Esophagus muscularis mucosa (tissue), 3 donors: Measurements from ENCODE around the gene AQP5.

Experiments used
- POLR2AphosphoS5 ChIP-seq, 2 donors: sonication (generic); formaldehyde crosslinking; IDR thresholded peaks; one replicate each; pipeline ENCODE4 v1.6.1; 2017; ENCODE audit warnings: antibody characterized with exemption in 2 of 2
- TF ChIP-seq, protein P1 (sequence below), 3 experiments: fragments of 200-600 bp in 2 of 3; fragments of 450-650 bp in 1 of 3; sonication (generic) in 2 of 3; IDR thresholded peaks; one replicate each; pipeline ENCODE4 v1.5.1; 2017 to 2019; ENCODE audit warnings: antibody characterized with exemption in 3 of 3, mild to moderate bottlenecking in 2 of 3, moderate library complexity in 1 of 3

GRCh38 chr12:49954863-49955830 is 6.5 kb upstream of the AQP5 start:
- TF ChIP-seq POLR2AphosphoS5 (IDR thresholded peaks at IDR 0.05), result no peak
- TF ChIP-seq, protein P1, sequence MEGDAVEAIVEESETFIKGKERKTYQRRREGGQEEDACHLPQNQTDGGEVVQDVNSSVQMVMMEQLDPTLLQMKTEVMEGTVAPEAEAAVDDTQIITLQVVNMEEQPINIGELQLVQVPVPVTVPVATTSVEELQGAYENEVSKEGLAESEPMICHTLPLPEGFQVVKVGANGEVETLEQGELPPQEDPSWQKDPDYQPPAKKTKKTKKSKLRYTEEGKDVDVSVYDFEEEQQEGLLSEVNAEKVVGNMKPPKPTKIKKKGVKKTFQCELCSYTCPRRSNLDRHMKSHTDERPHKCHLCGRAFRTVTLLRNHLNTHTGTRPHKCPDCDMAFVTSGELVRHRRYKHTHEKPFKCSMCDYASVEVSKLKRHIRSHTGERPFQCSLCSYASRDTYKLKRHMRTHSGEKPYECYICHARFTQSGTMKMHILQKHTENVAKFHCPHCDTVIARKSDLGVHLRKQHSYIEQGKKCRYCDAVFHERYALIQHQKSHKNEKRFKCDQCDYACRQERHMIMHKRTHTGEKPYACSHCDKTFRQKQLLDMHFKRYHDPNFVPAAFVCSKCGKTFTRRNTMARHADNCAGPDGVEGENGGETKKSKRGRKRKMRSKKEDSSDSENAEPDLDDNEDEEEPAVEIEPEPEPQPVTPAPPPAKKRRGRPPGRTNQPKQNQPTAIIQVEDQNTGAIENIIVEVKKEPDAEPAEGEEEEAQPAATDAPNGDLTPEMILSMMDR (IDR thresholded peaks at IDR 0.05), result no peak
